MM.1S (cell line): ENCODE measurements around the gene WASF2.
"Not testable (repeated sequence)": the region's sequence is repeated elsewhere in the genome, so short reads cannot be mapped to it uniquely, and the experiment has no call there.

ENCODE experiments used
- DNase-seq: peaks from one replicate; pipeline ENCODE4 v3.0.0-alpha.2; 2015
- H2AFZ ChIP-seq: fragments of 300-600 bp; sonication (generic); 2 replicates; pipeline ENCODE4 v1.6.0; 2016; ENCODE audit warnings: antibody characterized with exemption, low read length
- H3F3A ChIP-seq: fragments of 300-600 bp; sonication (generic); 2 replicates; pipeline ENCODE4 v1.6.1; 2016; ENCODE audit warnings: mild to moderate bottlenecking, antibody characterized with exemption, low read length, moderate library complexity, mixed read lengths; ENCODE audit not compliant: insufficient read depth
- H3K27ac ChIP-seq: fragments of 300-600 bp; sonication (generic); 2 replicates; pipeline ENCODE4 v1.5.1; 2016; ENCODE audit warnings: mild to moderate bottlenecking, low read length
- H3K27me3 ChIP-seq: fragments of 300-600 bp; sonication (generic); replicated peaks from 2 replicates; pipeline ENCODE4 v1.6.0; 2016; ENCODE audit warnings: low read length; ENCODE audit not compliant: insufficient read depth
- H3K36me3 ChIP-seq: fragments of 300-600 bp; sonication (generic); replicated peaks from 2 replicates; pipeline ENCODE4 v1.6.1; 2016; ENCODE audit warnings: mild to moderate bottlenecking, low read length, mixed read lengths; ENCODE audit not compliant: insufficient read depth
- H3K4me1 ChIP-seq: fragments of 300-600 bp; sonication (generic); 2 replicates; pipeline ENCODE4 v1.6.1; 2016; ENCODE audit warnings: low read length, mixed read lengths
- H3K4me2 ChIP-seq: fragments of 300-600 bp; sonication (generic); 2 replicates; pipeline ENCODE4 v1.6.0; 2016; ENCODE audit warnings: low read depth, low read length
- H3K4me3 ChIP-seq: fragments of 300-600 bp; sonication (generic); 2 replicates; pipeline ENCODE4 v1.5.1; 2016; ENCODE audit warnings: low read length, mixed read lengths
- H3K79me2 ChIP-seq: fragments of 300-600 bp; sonication (generic); 2 replicates; pipeline ENCODE4 v1.6.1; 2016; ENCODE audit warnings: mixed run types, low read length, mixed read lengths
- H3K9ac ChIP-seq: fragments of 300-600 bp; sonication (generic); 2 replicates; pipeline ENCODE4 v1.6.1; 2016; ENCODE audit warnings: low read length, mixed read lengths
- H3K9me2 ChIP-seq: fragments of 300-600 bp; sonication (generic); replicated peaks from 2 replicates; pipeline ENCODE4 v1.6.1; 2016; ENCODE audit warnings: mild to moderate bottlenecking, low read length, mixed read lengths; ENCODE audit not compliant: insufficient read depth
- H3K9me3 ChIP-seq: fragments of 300-600 bp; sonication (generic); replicated peaks from 2 replicates; pipeline ENCODE4 v1.6.1; 2016; ENCODE audit warnings: mild to moderate bottlenecking, low read length, mixed read lengths; ENCODE audit not compliant: insufficient read depth
- H4K20me1 ChIP-seq: fragments of 300-600 bp; sonication (generic); 2 replicates; pipeline ENCODE4 v1.6.1; 2016; ENCODE audit warnings: mild to moderate bottlenecking, low read length, moderate library complexity, mixed read lengths; ENCODE audit not compliant: insufficient read depth
- CTCF ChIP-seq: fragments of 300-600 bp; sonication (generic); IDR thresholded peaks from 2 replicates; pipeline ENCODE4 v1.5.1; 2016; ENCODE audit warnings: antibody characterized with exemption, low read length, mixed read lengths
- EZH2 ChIP-seq: fragments of 300-600 bp; sonication (generic); optimal IDR thresholded peaks from 2 replicates; pipeline ENCODE3; 2017; ENCODE audit warnings: low read depth, mild to moderate bottlenecking, antibody characterized with exemption, low read length, mixed read lengths
- EZH2phosphoT487 ChIP-seq: fragments of 300-600 bp; sonication (generic); IDR thresholded peaks from 2 replicates; pipeline ENCODE4 v1.6.1; 2018; ENCODE audit warnings: antibody characterized with exemption, low read length

Gene WASF2

GRCh38 chr1:27476237-27476636 is 13.7 kb downstream of the WASF2 start:
- Histone ChIP-seq H3K4me2 (no peak overlapping the region), H3K9me3 (no peaks in the 10 kb centered on the region), H3K9ac (no peak overlapping the region), H3K9me2 (no peaks in the 10 kb centered on the region), H2AFZ (no peak overlapping the region), H3K79me2 (peaks cover 96% of the 10 kb centered on the region), H3K27ac (no peak overlapping the region), H3K27me3 (no peaks in the 10 kb centered on the region), H3K36me3 (no peaks in the 10 kb centered on the region), H4K20me1 (0 out of 2 replicates have a peak, but pooled peaks cover 11% of the 10 kb centered on the region), H3F3A (no peaks in the 10 kb centered on the region), H3K4me3 (no peak overlapping the region), H3K4me1 (no peaks in the 10 kb centered on the region)
- TF ChIP-seq EZH2phosphoT487 (no peak), CTCF (no peak), EZH2 (no peak)
- DNase-seq = no peak

GRCh38 chr1:27475720-27476119 is 14.2 kb downstream of the WASF2 start:
- no peaks in the 10 kb centered on the region for H3K9me2 ChIP-seq
- DNase-seq = no peak
- no peaks in the 10 kb centered on the region for H3F3A ChIP-seq
- no peak overlapping the region for H3K4me3 ChIP-seq
- H3K36me3 ChIP-seq = no peaks in the 10 kb centered on the region
- H3K9ac ChIP-seq = no peak overlapping the region
- no peak overlapping the region for H2AFZ ChIP-seq
- no peak overlapping the region for H3K27ac ChIP-seq
- peaks cover 96% of the 10 kb centered on the region for H3K79me2 ChIP-seq
- 0 out of 2 replicates have a peak, but pooled peaks cover 11% of the 10 kb centered on the region for H4K20me1 ChIP-seq
- H3K27me3 ChIP-seq = no peaks in the 10 kb centered on the region
- no peak overlapping the region for H3K4me2 ChIP-seq
- TF ChIP-seq EZH2phosphoT487 = no peak
- TF ChIP-seq CTCF = no peak
- no peak for TF ChIP-seq EZH2
- no peaks in the 10 kb centered on the region for H3K4me1 ChIP-seq
- no peaks in the 10 kb centered on the region for H3K9me3 ChIP-seq

- no peak overlapping the region for H3K4me2 ChIP-seq
- peaks cover 97% of the 10 kb centered on the region for H3K79me2 ChIP-seq
- no peak overlapping the region for H3K9ac ChIP-seq
- no peak overlapping the region for H3K27ac ChIP-seq
- no peaks in the 10 kb centered on the region for H3K4me1 ChIP-seq
- no peaks in the 10 kb centered on the region for H3K9me2 ChIP-seq
- H3K27me3 ChIP-seq = no peaks in the 10 kb centered on the region
- no peak overlapping the region for H3K4me3 ChIP-seq
- no peak for DNase-seq
- 0 out of 2 replicates have a peak, but pooled peaks cover 11% of the 10 kb centered on the region for H4K20me1 ChIP-seq
- no peaks in the 10 kb centered on the region for H3K9me3 ChIP-seq
- no peak overlapping the region for H2AFZ ChIP-seq
- peaks cover 3% of the 10 kb centered on the region; the same call in 1 of the 2 replicates for H3K36me3 ChIP-seq
- H3F3A ChIP-seq = no peaks in the 10 kb centered on the region
- no peak for TF ChIP-seq EZH2phosphoT487
- TF ChIP-seq CTCF = no peak
- TF ChIP-seq EZH2 = no peak
Observed at GRCh38 chr1:27473755-27474154, 16.2 kb downstream of the WASF2 start.

- not testable (repeated sequence) for H3K9me2 ChIP-seq, H3K9me3 ChIP-seq, H3K36me3 ChIP-seq, H2AFZ ChIP-seq, H3K4me3 ChIP-seq, H3F3A ChIP-seq, H3K27ac ChIP-seq, H3K4me1 ChIP-seq, H3K27me3 ChIP-seq, DNase-seq, H3K4me2 ChIP-seq, H3K9ac ChIP-seq
- Histone ChIP-seq H4K20me1 (0 out of 2 replicates have a peak, but pooled peaks cover 11% of the 10 kb centered on the region), H3K79me2 (peaks cover 100% of the 10 kb centered on the region)
Observed at GRCh38 chr1:27472098-27472497, 17.9 kb downstream of the WASF2 start.
